T-helper 2 cell treated with Interferon-gamma antibody and Interleukin-4, amounts not matched to agents 5 μg/mL and 100 μg/mL, for 36 hours (primary cell): Measurements from ENCODE around the gene DLG5.

Source experiments
- DNase-seq: peaks from one replicate; pipeline ENCODE4 v3.0.0; 2021; ENCODE audit warnings: low spot score
- H3K27ac Mint-ChIP-seq: one replicate; pipeline ENCODE4 v1.8.0; 2021; ENCODE audit warnings: mild to moderate bottlenecking, mixed read lengths
- H3K27me3 Mint-ChIP-seq: one replicate; pipeline ENCODE4 v1.8.0; 2021; ENCODE audit warnings: low read depth, mixed read lengths
- H3K36me3 Mint-ChIP-seq: one replicate; pipeline ENCODE4 v1.8.0; 2021; ENCODE audit warnings: low read depth, mixed read lengths
- H3K4me1 Mint-ChIP-seq: one replicate; pipeline ENCODE4 v1.8.0; 2021; ENCODE audit warnings: low read depth, mixed read lengths
- H3K4me3 Mint-ChIP-seq: one replicate; pipeline ENCODE4 v1.8.0; 2022; ENCODE audit warnings: mild to moderate bottlenecking, moderate library complexity, mixed read lengths
- H3K9me3 Mint-ChIP-seq: one replicate; pipeline ENCODE4 v1.8.0; 2021; ENCODE audit warnings: mixed read lengths

The DLG5 gene

GRCh38 chr10:77800738-77801266 is 125.8 kb downstream of the DLG5 start:
- Mint-ChIP-seq H3K36me3 (peaks cover 3% of the 10 kb centered on the region), H3K9me3 (no peaks in the 10 kb centered on the region), H3K4me3 (peak overlapping the region; percentile 45), H3K27me3 (no peaks in the 10 kb centered on the region), H3K27ac (peak overlapping the region; percentile 52), H3K4me1 (peaks cover 18% of the 10 kb centered on the region)
- DNase-seq: no peak

- Mint-ChIP-seq H3K36me3 (peaks cover 1% of the 10 kb centered on the region), H3K4me3 (no peak overlapping the region), H3K27me3 (no peaks in the 10 kb centered on the region), H3K27ac (no peak overlapping the region), H3K4me1 (peaks cover 18% of the 10 kb centered on the region), H3K9me3 (no peaks in the 10 kb centered on the region)
- DNase-seq: no peak
These were observed 126.2 kb downstream of the DLG5 start for GRCh38 chr10:77800320-77800719.

- Mint-ChIP-seq H3K36me3 (peaks cover 1% of the 10 kb centered on the region), H3K4me1 (peaks cover 18% of the 10 kb centered on the region), H3K4me3 (no peak overlapping the region), H3K9me3 (no peaks in the 10 kb centered on the region), H3K27ac (no peak overlapping the region), H3K27me3 (no peaks in the 10 kb centered on the region)
- no peak for DNase-seq
These were observed 127.2 kb downstream of the DLG5 start for GRCh38 chr10:77799352-77799751.

- Mint-ChIP-seq H3K4me3 (no peak overlapping the region), H3K27me3 (no peaks in the 10 kb centered on the region), H3K36me3 (peaks cover 1% of the 10 kb centered on the region), H3K27ac (no peak overlapping the region), H3K4me1 (peaks cover 18% of the 10 kb centered on the region), H3K9me3 (no peaks in the 10 kb centered on the region)
- no peak for DNase-seq
These were observed 127.6 kb downstream of the DLG5 start for GRCh38 chr10:77798940-77799339.

- Mint-ChIP-seq H3K27ac (no peak overlapping the region), H3K27me3 (no peaks in the 10 kb centered on the region), H3K36me3 (no peaks in the 10 kb centered on the region), H3K4me3 (no peak overlapping the region), H3K9me3 (no peaks in the 10 kb centered on the region), H3K4me1 (peaks cover 6% of the 10 kb centered on the region)
- DNase-seq: no peak
These were observed 130.1 kb downstream of the DLG5 start for GRCh38 chr10:77796311-77796915.

- Mint-ChIP-seq H3K36me3 (no peaks in the 10 kb centered on the region), H3K4me3 (no peak overlapping the region), H3K4me1 (no peaks in the 10 kb centered on the region), H3K27me3 (no peaks in the 10 kb centered on the region), H3K27ac (no peak overlapping the region), H3K9me3 (no peaks in the 10 kb centered on the region)
- no peak for DNase-seq
These were observed 131.0 kb downstream of the DLG5 start for GRCh38 chr10:77795426-77796055.

- no peaks in the 10 kb centered on the region for H3K9me3 Mint-ChIP-seq
- H3K4me1 Mint-ChIP-seq: no peaks in the 10 kb centered on the region
- H3K4me3 Mint-ChIP-seq: no peak overlapping the region
- H3K27ac Mint-ChIP-seq: no peak overlapping the region
- no peaks in the 10 kb centered on the region for H3K36me3 Mint-ChIP-seq
- no peak for DNase-seq
- H3K27me3 Mint-ChIP-seq: no peaks in the 10 kb centered on the region
These were observed 132.1 kb downstream of the DLG5 start for GRCh38 chr10:77794256-77795142.

GRCh38 chr10:77793831-77794230 is 132.7 kb downstream of the DLG5 start:
- no peaks in the 10 kb centered on the region for H3K36me3 Mint-ChIP-seq
- H3K4me1 Mint-ChIP-seq: no peaks in the 10 kb centered on the region
- H3K4me3 Mint-ChIP-seq: no peak overlapping the region
- no peak overlapping the region for H3K27ac Mint-ChIP-seq
- no peak for DNase-seq
- no peaks in the 10 kb centered on the region for H3K27me3 Mint-ChIP-seq
- no peaks in the 10 kb centered on the region for H3K9me3 Mint-ChIP-seq

- DNase-seq: no peak
- no peaks in the 10 kb centered on the region for H3K27me3 Mint-ChIP-seq
- no peak overlapping the region for H3K4me3 Mint-ChIP-seq
- no peak overlapping the region for H3K27ac Mint-ChIP-seq
- no peaks in the 10 kb centered on the region for H3K36me3 Mint-ChIP-seq
- H3K4me1 Mint-ChIP-seq: no peaks in the 10 kb centered on the region
- H3K9me3 Mint-ChIP-seq: no peaks in the 10 kb centered on the region
These were observed 134.4 kb downstream of the DLG5 start for GRCh38 chr10:77792155-77792554.

- Mint-ChIP-seq H3K4me1 (no peaks in the 10 kb centered on the region), H3K27me3 (no peaks in the 10 kb centered on the region), H3K4me3 (no peak overlapping the region), H3K9me3 (no peaks in the 10 kb centered on the region), H3K36me3 (no peaks in the 10 kb centered on the region), H3K27ac (no peak overlapping the region)
- no peak for DNase-seq
These were observed 135.0 kb downstream of the DLG5 start for GRCh38 chr10:77791506-77791905.

- Mint-ChIP-seq H3K27ac (no peak overlapping the region), H3K9me3 (no peaks in the 10 kb centered on the region), H3K4me1 (no peaks in the 10 kb centered on the region), H3K36me3 (no peaks in the 10 kb centered on the region), H3K4me3 (no peak overlapping the region), H3K27me3 (no peaks in the 10 kb centered on the region)
- DNase-seq: no peak
These were observed 136.7 kb downstream of the DLG5 start for GRCh38 chr10:77789861-77790260.

GRCh38 chr10:77789016-77789415 is 137.5 kb downstream of the DLG5 start:
- Mint-ChIP-seq H3K4me3 (no peak overlapping the region), H3K27ac (no peak overlapping the region), H3K4me1 (no peaks in the 10 kb centered on the region), H3K27me3 (no peaks in the 10 kb centered on the region), H3K36me3 (no peaks in the 10 kb centered on the region), H3K9me3 (no peaks in the 10 kb centered on the region)
- DNase-seq: no peak

- H3K36me3 Mint-ChIP-seq: no peaks in the 10 kb centered on the region
- H3K27ac Mint-ChIP-seq: no peak overlapping the region
- H3K4me3 Mint-ChIP-seq: no peak overlapping the region
- H3K4me1 Mint-ChIP-seq: no peaks in the 10 kb centered on the region
- no peaks in the 10 kb centered on the region for H3K9me3 Mint-ChIP-seq
- DNase-seq: no peak
- no peaks in the 10 kb centered on the region for H3K27me3 Mint-ChIP-seq
These were observed 138.0 kb downstream of the DLG5 start for GRCh38 chr10:77788496-77789010.

- H3K9me3 Mint-ChIP-seq: no peaks in the 10 kb centered on the region
- no peak overlapping the region for H3K27ac Mint-ChIP-seq
- no peaks in the 10 kb centered on the region for H3K36me3 Mint-ChIP-seq
- no peaks in the 10 kb centered on the region for H3K27me3 Mint-ChIP-seq
- H3K4me1 Mint-ChIP-seq: no peaks in the 10 kb centered on the region
- H3K4me3 Mint-ChIP-seq: no peak overlapping the region
- no peak for DNase-seq
These were observed 139.1 kb downstream of the DLG5 start for GRCh38 chr10:77787440-77787839.
